Stimulated activated naive B cell treated with anti-CD40 and anti-IgM and Interleukin-4, amounts not matched to agents 10 μg/mL and 1 μg/mL and 100 μg/mL, for 72 hours (primary cell): ENCODE data around the gene GALNT18.

Experiments
- ATAC-seq, 2 donors: fragments of 150-1000 bp; cut with Tn5 transposase; replicated peaks; 2 replicates each; pipeline ENCODE4 v1.10.0; 2021; ENCODE audit warnings: moderate library complexity in 1 of 2
- DNase-seq: peaks from one replicate; pipeline ENCODE4 v3.0.0; 2021
- H3K27ac Mint-ChIP-seq: one replicate; pipeline ENCODE4 v1.8.0; 2022; ENCODE audit warnings: mild to moderate bottlenecking, mixed read lengths
- H3K27me3 Mint-ChIP-seq, 2 donors: one replicate each; pipeline ENCODE4 v1.8.0; 2022; ENCODE audit warnings: mixed read lengths in 2 of 2
- H3K36me3 Mint-ChIP-seq, 2 donors: one replicate each; pipeline ENCODE4 v1.8.0; 2022; ENCODE audit warnings: mixed read lengths in 2 of 2, mild to moderate bottlenecking in 1 of 2
- H3K4me1 Mint-ChIP-seq, 2 donors: one replicate each; pipeline ENCODE4 v1.8.0; 2022; ENCODE audit warnings: mixed read lengths in 2 of 2, mild to moderate bottlenecking in 1 of 2
- H3K4me3 Mint-ChIP-seq, 2 donors: one replicate each; pipeline ENCODE4 v1.8.0; 2022; ENCODE audit warnings: mild to moderate bottlenecking in 2 of 2, mixed read lengths in 2 of 2, moderate library complexity in 1 of 2
- H3K9me3 Mint-ChIP-seq, 2 donors: one replicate each; pipeline ENCODE4 v1.8.0; 2022; ENCODE audit warnings: mixed read lengths in 2 of 2, mild to moderate bottlenecking in 1 of 2

Gene GALNT18

GRCh38 chr11:11445441-11446185 is 176.2 kb downstream of the GALNT18 start:
- peaks cover 3 to 5% of the 10 kb centered on the region in 2 donors for H3K9me3 Mint-ChIP-seq
- H3K4me3 Mint-ChIP-seq: no peak overlapping the region
- no peak for ATAC-seq
- H3K36me3 Mint-ChIP-seq: no peaks in the 10 kb centered on the region
- no peak overlapping the region for H3K27ac Mint-ChIP-seq
- no peaks in the 10 kb centered on the region for H3K4me1 Mint-ChIP-seq
- no peak for DNase-seq
- peaks cover 5 to 9% of the 10 kb centered on the region in 2 donors for H3K27me3 Mint-ChIP-seq

- Mint-ChIP-seq H3K27me3 (peaks cover 5 to 14% of the 10 kb centered on the region in 2 donors), H3K4me3 (no peak overlapping the region), H3K36me3 (no peaks in the 10 kb centered on the region), H3K27ac (no peak overlapping the region), H3K9me3 (peaks cover 3 to 5% of the 10 kb centered on the region in 2 donors), H3K4me1 (no peaks in the 10 kb centered on the region)
- ATAC-seq: no peak
- no peak for DNase-seq
Observed at GRCh38 chr11:11444804-11445131, 177.0 kb downstream of the GALNT18 start.

GRCh38 chr11:11444027-11444803 is 177.6 kb downstream of the GALNT18 start:
- H3K36me3 Mint-ChIP-seq: no peaks in the 10 kb centered on the region
- no peak overlapping the region for H3K27ac Mint-ChIP-seq
- peaks cover 2 to 12% of the 10 kb centered on the region in 2 donors for H3K27me3 Mint-ChIP-seq
- H3K4me3 Mint-ChIP-seq: no peak overlapping the region
- H3K4me1 Mint-ChIP-seq: no peaks in the 10 kb centered on the region
- ATAC-seq (no peak), DNase-seq (no peak)
- peaks cover 3 to 5% of the 10 kb centered on the region in 2 donors for H3K9me3 Mint-ChIP-seq

- no peaks in the 10 kb centered on the region for H3K4me1 Mint-ChIP-seq
- no peak overlapping the region for H3K27ac Mint-ChIP-seq
- H3K4me3 Mint-ChIP-seq: no peak overlapping the region
- DNase-seq (no peak), ATAC-seq (no peak)
- peaks cover 3 to 5% of the 10 kb centered on the region in 2 donors for H3K9me3 Mint-ChIP-seq
- H3K27me3 Mint-ChIP-seq: peaks cover 0 to 20% of the 10 kb centered on the region in 2 donors
- no peaks in the 10 kb centered on the region for H3K36me3 Mint-ChIP-seq
Observed at GRCh38 chr11:11442791-11443190, 179.0 kb downstream of the GALNT18 start.

- Mint-ChIP-seq H3K4me1 (no peaks in the 10 kb centered on the region), H3K9me3 (no peaks in the 10 kb centered on the region), H3K27me3 (peaks cover 6 to 20% of the 10 kb centered on the region in 2 donors), H3K36me3 (no peaks in the 10 kb centered on the region), H3K27ac (no peak overlapping the region), H3K4me3 (no peak overlapping the region)
- ATAC-seq: no peak
- DNase-seq: no peak
Observed at GRCh38 chr11:11441516-11441915, 180.3 kb downstream of the GALNT18 start.

GRCh38 chr11:11441091-11441490 is 180.7 kb downstream of the GALNT18 start:
- ATAC-seq: no peak
- H3K4me1 Mint-ChIP-seq: no peaks in the 10 kb centered on the region

GRCh38 chr11:11440144-11440543 is 181.7 kb downstream of the GALNT18 start:
- Mint-ChIP-seq H3K27me3 (peaks cover 11 to 25% of the 10 kb centered on the region in 2 donors), H3K27ac (no peak overlapping the region), H3K4me1 (no peaks in the 10 kb centered on the region), H3K4me3 (no peak overlapping the region), H3K9me3 (no peaks in the 10 kb centered on the region), H3K36me3 (no peaks in the 10 kb centered on the region)
- DNase-seq (no peak), ATAC-seq (no peak)

More at GRCh38 chr11:11441091-11441490, 180.7 kb downstream of the GALNT18 start:
- Mint-ChIP-seq H3K27ac (no peak overlapping the region), H3K27me3 (peaks cover 6 to 20% of the 10 kb centered on the region in 2 donors), H3K4me3 (no peak overlapping the region), H3K9me3 (no peaks in the 10 kb centered on the region), H3K36me3 (no peaks in the 10 kb centered on the region)
- no peak for DNase-seq

- no peak overlapping the region for H3K27ac Mint-ChIP-seq
- H3K36me3 Mint-ChIP-seq: no peaks in the 10 kb centered on the region
- H3K4me3 Mint-ChIP-seq: no peak overlapping the region
- ATAC-seq (no peak), DNase-seq (no peak)
- no peaks in the 10 kb centered on the region for H3K9me3 Mint-ChIP-seq
- H3K4me1 Mint-ChIP-seq: no peaks in the 10 kb centered on the region
- peaks cover 11 to 26% of the 10 kb centered on the region in 2 donors for H3K27me3 Mint-ChIP-seq
Observed at GRCh38 chr11:11439591-11439990, 182.2 kb downstream of the GALNT18 start.

GRCh38 chr11:11436715-11437313 is 185.0 kb downstream of the GALNT18 start:
- ATAC-seq: no peak
- H3K27me3 Mint-ChIP-seq: peaks cover 15 to 25% of the 10 kb centered on the region in 2 donors
- DNase-seq: no peak
- H3K4me3 Mint-ChIP-seq: no peak overlapping the region
- H3K36me3 Mint-ChIP-seq: no peaks in the 10 kb centered on the region
- no peaks in the 10 kb centered on the region for H3K4me1 Mint-ChIP-seq
- H3K9me3 Mint-ChIP-seq: no peaks in the 10 kb centered on the region
- H3K27ac Mint-ChIP-seq: no peak overlapping the region

- no peak for DNase-seq
- Mint-ChIP-seq H3K27me3 (peaks cover 17 to 29% of the 10 kb centered on the region in 2 donors), H3K27ac (no peak overlapping the region), H3K4me3 (no peak overlapping the region), H3K36me3 (no peaks in the 10 kb centered on the region), H3K9me3 (no peaks in the 10 kb centered on the region), H3K4me1 (no peaks in the 10 kb centered on the region)
- ATAC-seq: no peak
Observed at GRCh38 chr11:11435635-11436034, 186.2 kb downstream of the GALNT18 start.

GRCh38 chr11:11433960-11434359 is 187.8 kb downstream of the GALNT18 start:
- Mint-ChIP-seq H3K9me3 (no peaks in the 10 kb centered on the region), H3K4me3 (no peak overlapping the region), H3K36me3 (no peaks in the 10 kb centered on the region), H3K4me1 (no peaks in the 10 kb centered on the region), H3K27ac (no peak overlapping the region), H3K27me3 (peaks cover 23 to 30% of the 10 kb centered on the region in 2 donors)
- DNase-seq (no peak), ATAC-seq (no peak)

- Mint-ChIP-seq H3K9me3 (no peaks in the 10 kb centered on the region), H3K4me3 (no peak overlapping the region), H3K27me3 (peaks cover 24 to 29% of the 10 kb centered on the region in 2 donors), H3K4me1 (no peaks in the 10 kb centered on the region), H3K36me3 (no peaks in the 10 kb centered on the region), H3K27ac (no peak overlapping the region)
- ATAC-seq (no peak), DNase-seq (no peak)
Observed at GRCh38 chr11:11432621-11433319, 189.0 kb downstream of the GALNT18 start.

- Mint-ChIP-seq H3K27ac (no peak overlapping the region), H3K27me3 (peaks cover 18 to 32% of the 10 kb centered on the region in 2 donors), H3K4me3 (no peak overlapping the region), H3K36me3 (no peaks in the 10 kb centered on the region), H3K9me3 (no peaks in the 10 kb centered on the region), H3K4me1 (no peaks in the 10 kb centered on the region)
- no peak for DNase-seq
- ATAC-seq: no peak
Observed at GRCh38 chr11:11430431-11430830, 191.4 kb downstream of the GALNT18 start.

GRCh38 chr11:11428714-11429113 is 193.1 kb downstream of the GALNT18 start:
- Mint-ChIP-seq H3K27me3 (peaks cover 18 to 37% of the 10 kb centered on the region in 2 donors), H3K4me1 (no peaks in the 10 kb centered on the region), H3K36me3 (no peaks in the 10 kb centered on the region), H3K27ac (no peak overlapping the region), H3K9me3 (no peaks in the 10 kb centered on the region), H3K4me3 (no peak overlapping the region)
- ATAC-seq: no peak
- DNase-seq: no peak
